K562 (cell line): ENCODE results near the gene DCPS. TPM values are rescaled to one million over a fixed set of nuclear protein-coding genes. Genes with fewer than 3 reads are reported as not detected.

Source experiments
- ATAC-seq: fragments of 200-7000 bp; cut with Tn5 transposase; 3 replicates; pipeline ENCODE4 v1.9.1; 2020; ENCODE audit warnings: moderate library complexity
- BruUV-seq: library from RNA; stranded (reverse); fragments of 400-500 nt; replicated peaks from 2 replicates; lab custom pipeline; 2021; lab: Mats Ljungman, UMichigan
- CTCF ChIA-PET: fragments of 300-600 bp; formaldehyde crosslinking; extraction: SDS; loops from one replicate; lab custom pipeline; 2021; ENCODE audit warnings: low intra/inter-chr PET ratio; lab: Yijun Ruan, JAX
- POLR2A ChIA-PET: fragments of 300-600, 350-650 bp; sonication (Branson Sonifier 250); formaldehyde crosslinking; extraction: SDS; loops from one replicate; lab custom pipeline; 2021; ENCODE audit warnings: antibody characterized with exemption, inconsistent platforms; lab: Yijun Ruan, JAX
- DNase-seq, 4 experiments: peaks; one replicate each; pipeline versions ENCODE4 v3.0.0 to v3.0.0-alpha.2; 2011 to 2018; ENCODE audit warnings: low spot score in 3 of 4, mixed read lengths in 3 of 4; ENCODE audit errors: extremely low read depth in 1 of 4
- FAIRE-seq: peaks from 2 replicates; lab custom pipeline; 2011; peaks lifted over from hg19 to GRCh38; lab: Jason Lieb, UNC
- H2AFZ ChIP-seq: 2 replicates; pipeline ENCODE4 v1.6.0; 2011; ENCODE audit warnings: low read depth, low read length, control low read depth, inconsistent platforms
- H3K27ac ChIP-seq: fragments of 200-600 bp; 3 replicates; pipeline ENCODE4 v1.8.0; 2011; ENCODE audit warnings: low read depth, mild to moderate bottlenecking, control low read depth, inconsistent platforms, low read length, moderate library complexity, mixed read lengths; ENCODE audit errors: extremely low read depth
- H3K27me3 ChIP-seq, 2 experiments: fragments of 300-600 bp in 1 of 2; 2 replicates in 1 of 2; 3 replicates in 1 of 2; pipeline versions ENCODE4 v1.6.0 to v1.8.0; 2011; ENCODE audit warnings: inconsistent platforms in 2 of 2, low read length in 2 of 2, mild to moderate bottlenecking in 1 of 2, mixed read lengths in 1 of 2, moderate library complexity in 1 of 2; ENCODE audit not compliant: control insufficient read depth in 2 of 2, insufficient read depth in 2 of 2
- H3K36me3 ChIP-seq: fragments of 300-600 bp; 3 replicates; pipeline ENCODE4 v1.8.0; 2011; ENCODE audit warnings: mild to moderate bottlenecking, low read length, inconsistent platforms; ENCODE audit not compliant: control insufficient read depth, insufficient read depth
- H3K4me1 ChIP-seq, 2 experiments: fragments of 200-600 bp in 1 of 2; replicated peaks in 1 of 2; 2 replicates in 1 of 2; 3 replicates in 1 of 2; pipeline versions ENCODE4 v1.5.1 to v1.8.0; 2011; ENCODE audit warnings: inconsistent platforms in 2 of 2, low read length in 2 of 2, mild to moderate bottlenecking in 1 of 2, mixed read lengths in 1 of 2, moderate library complexity in 1 of 2; ENCODE audit not compliant: control insufficient read depth in 2 of 2, insufficient read depth in 2 of 2
- H3K4me2 ChIP-seq: 2 replicates; pipeline ENCODE4 v1.6.1; 2011; ENCODE audit warnings: low read length, control low read depth, inconsistent platforms, mixed read lengths; ENCODE audit not compliant: insufficient read depth
- H3K4me3 ChIP-seq: fragments of 200-600 bp; sonication (generic), shearing (Covaris generic); 2 replicates; pipeline ENCODE4 v1.5.1; 2016; ENCODE audit warnings: control low read depth, inconsistent platforms
- H3K79me2 ChIP-seq: fragments of 200-600 bp; 3 replicates; pipeline ENCODE4 v1.8.0; 2011; ENCODE audit warnings: low read length, inconsistent platforms; ENCODE audit not compliant: control insufficient read depth, insufficient read depth
- H3K9ac ChIP-seq, 2 experiments: 2 replicates each; pipeline versions ENCODE4 v1.6.0 to v1.6.1; 2011; ENCODE audit warnings: low read depth in 2 of 2, low read length in 2 of 2, control low read depth in 1 of 2, inconsistent platforms in 1 of 2, mild to moderate bottlenecking in 1 of 2, mixed read lengths in 1 of 2; ENCODE audit not compliant: insufficient read depth in 1 of 2
- H3K9me1 ChIP-seq: one replicate; pipeline ENCODE4 v1.6.0; 2011; ENCODE audit warnings: inconsistent platforms, mild to moderate bottlenecking, low read length, moderate library complexity; ENCODE audit not compliant: control insufficient read depth, insufficient read depth
- H3K9me3 ChIP-seq: replicated peaks from 2 replicates; pipeline ENCODE4 v1.5.1; 2011; ENCODE audit warnings: low read depth, low read length, inconsistent platforms; ENCODE audit not compliant: control insufficient read depth, insufficient read depth
- H4K20me1 ChIP-seq: replicated peaks from 2 replicates; pipeline ENCODE4 v1.6.1; 2011; ENCODE audit warnings: low read length, inconsistent platforms, mixed read lengths; ENCODE audit not compliant: control insufficient read depth, insufficient read depth
- MEF2D ChIP-seq: conservative IDR thresholded peaks from 2 replicates; pipeline ENCODE4 v1.6.1; 2016; ENCODE audit warnings: low read depth, missing genetic modification characterization, missing compliant biosample characterization
- SMAD3 ChIP-seq: fragments of 450-650 bp; formaldehyde crosslinking; conservative IDR thresholded peaks from 2 replicates; pipeline ENCODE4 v1.4.0; 2020; ENCODE audit warnings: mild to moderate bottlenecking
- WGBS: fragments of 100-300 bp; shearing (Covaris generic); methylation state at CpG from one replicate; pipeline ENCODE4 v1.1.6; 2016; ENCODE audit warnings: low coverage, mixed read lengths; ENCODE audit not compliant: insufficient coverage; ENCODE audit errors: missing lambda C conversion rate; 5-methylcytosine and 5-hydroxymethylcytosine counted together
- in situ Hi-C: fragments of 300-500 bp; cut with MboI; formaldehyde crosslinking; loops from 4 replicates; pipeline ENCODE4 v1.15.0; 2018; ENCODE audit warnings: inconsistent platforms, mixed read lengths
- intact Hi-C: fragments of 100-400 bp; cut with micrococcal nuclease; formaldehyde crosslinking; loops from 2 replicates; pipeline ENCODE4 v1.14.2; 2022
- polyA plus RNA-seq, 8 experiments: library from polyadenylated mRNA; depleted of rRNA in 4 of 8; stranded (reverse) in 5 of 8; unstranded in 3 of 8; fragments of >200 nt; fragmentation: Nextera tagmentation in 2 of 8; fragmentation: Illumina TruSeq in 1 of 8; extraction: Ambion mirVana in 2 of 8; extraction: Trizol in 1 of 8; gene quantifications; 2 replicates each; pipeline versions ENCODE4 v1.2.1 to v1.2.3, GENCODE V29; 2011 to 2014; ENCODE audit warnings: inconsistent platforms in 1 of 8, missing spikeins in 1 of 8
- total RNA-seq, 7 experiments: library from RNA; depleted of rRNA in 6 of 7; stranded (reverse); fragments of >200 nt in 6 of 7; fragmentation: Illumina TruSeq in 2 of 7; extraction: Trizol in 2 of 7; gene quantifications; 2 replicates each; pipeline versions ENCODE4 v1.2.1 to v1.2.3, GENCODE V29; 2011 to 2021; ENCODE audit warnings: low replicate concordance in 1 of 7
- TF ChIP-seq, protein P1 (sequence below), 2 experiments: fragments of 450-650 bp; IDR thresholded peaks; 2 replicates each; pipeline ENCODE4 v1.6.1; 2016
- TF ChIP-seq, protein P2 (sequence below): fragments of 450-650 bp; IDR thresholded peaks from one replicate; pipeline ENCODE4 v1.6.1; 2018; ENCODE audit warnings: mild to moderate bottlenecking, moderate library complexity; ENCODE audit not compliant: partially characterized antibody
- TF ChIP-seq, protein P3 (sequence below): fragments of 450-650 bp; formaldehyde crosslinking; IDR thresholded peaks from 2 replicates; pipeline ENCODE4 v1.4.0; 2020; ENCODE audit warnings: mild to moderate bottlenecking

Gene DCPS
- total and polyA plus RNA-seq, 9 of the 15 experiments (the other 6 are each of a cell fraction or from before 2014, with no cell fraction given): 8.7 to 38.1 (median 17.9) TPM

DNA sequence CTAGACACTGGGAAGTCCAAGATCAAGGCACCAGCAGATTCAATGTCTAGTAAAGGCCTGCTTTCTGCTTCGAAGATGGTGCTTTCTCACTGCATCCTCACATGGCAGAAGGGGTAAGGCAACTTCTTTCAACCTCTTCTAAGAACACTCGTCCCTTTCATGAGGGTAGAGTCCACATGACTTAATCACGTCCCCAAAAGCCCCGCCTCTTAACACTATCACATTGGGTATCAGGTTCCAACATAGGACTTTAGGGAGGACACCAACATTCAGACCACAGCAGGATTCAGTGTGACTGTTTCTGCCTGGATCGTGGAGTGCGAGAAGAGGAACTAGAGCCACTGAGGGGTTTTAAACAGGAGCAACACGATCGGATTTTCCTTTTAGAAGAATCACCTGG is 24.7 kb upstream of the DCPS start:
- ChIA-PET POLR2A (interaction anchor here (1.5 kb wide), 1 partner anchor 10 kb away, joined by 5 read pairs; the partner anchor contains the start of genes FOXRED1 and SRPRA), CTCF (no interaction called here)
- no peak overlapping the region for H3K4me3 ChIP-seq
- in situ Hi-C loops: no loop called here
- intact Hi-C loops: no loop called here
- H3K27me3 ChIP-seq: no peaks in the 10 kb centered on the region
- no peak overlapping the region for H3K9ac ChIP-seq
- FAIRE-seq: peak; percentile 19
- peaks cover 36% of the 10 kb centered on the region; the same call in 2 of the 3 replicates for H3K36me3 ChIP-seq
- H3K79me2 ChIP-seq: no peaks in the 10 kb centered on the region; the same call in 2 of the 3 replicates
- no peak overlapping the region for H3K27ac ChIP-seq
- H3K4me2 ChIP-seq: no peak overlapping the region
- peak in 1 of 4 experiments; percentile 59 for DNase-seq
- H3K9me3 ChIP-seq: no peaks in the 10 kb centered on the region
- BruUV-seq: no TSS peak
- H4K20me1 ChIP-seq: no peaks in the 10 kb centered on the region; the same call in 1 of the 2 replicates
- peaks cover 14 to 24% of the 10 kb centered on the region in 2 experiments; a peak in 4 of 5 replicates for H3K4me1 ChIP-seq
- 17% methylated on average over 8 of the region's 8 CpGs for WGBS
- peak; percentile 38 for ATAC-seq
- no peaks in the 10 kb centered on the region for H3K9me1 ChIP-seq
- TF ChIP-seq, protein P1, sequence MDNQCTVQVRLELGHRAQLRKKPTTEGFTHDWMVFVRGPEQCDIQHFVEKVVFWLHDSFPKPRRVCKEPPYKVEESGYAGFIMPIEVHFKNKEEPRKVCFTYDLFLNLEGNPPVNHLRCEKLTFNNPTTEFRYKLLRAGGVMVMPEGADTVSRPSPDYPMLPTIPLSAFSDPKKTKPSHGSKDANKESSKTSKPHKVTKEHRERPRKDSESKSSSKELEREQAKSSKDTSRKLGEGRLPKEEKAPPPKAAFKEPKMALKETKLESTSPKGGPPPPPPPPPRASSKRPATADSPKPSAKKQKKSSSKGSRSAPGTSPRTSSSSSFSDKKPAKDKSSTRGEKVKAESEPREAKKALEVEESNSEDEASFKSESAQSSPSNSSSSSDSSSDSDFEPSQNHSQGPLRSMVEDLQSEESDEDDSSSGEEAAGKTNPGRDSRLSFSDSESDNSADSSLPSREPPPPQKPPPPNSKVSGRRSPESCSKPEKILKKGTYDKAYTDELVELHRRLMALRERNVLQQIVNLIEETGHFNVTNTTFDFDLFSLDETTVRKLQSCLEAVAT (IDR thresholded peaks at IDR 0.05): 0 out of 4 replicates have a peak, but pooled peaks of 1 of the 2 experiments have one; percentile 46
- TF ChIP-seq SMAD3 (no peak), MEF2D (no peak)
- TF ChIP-seq, protein P2, sequence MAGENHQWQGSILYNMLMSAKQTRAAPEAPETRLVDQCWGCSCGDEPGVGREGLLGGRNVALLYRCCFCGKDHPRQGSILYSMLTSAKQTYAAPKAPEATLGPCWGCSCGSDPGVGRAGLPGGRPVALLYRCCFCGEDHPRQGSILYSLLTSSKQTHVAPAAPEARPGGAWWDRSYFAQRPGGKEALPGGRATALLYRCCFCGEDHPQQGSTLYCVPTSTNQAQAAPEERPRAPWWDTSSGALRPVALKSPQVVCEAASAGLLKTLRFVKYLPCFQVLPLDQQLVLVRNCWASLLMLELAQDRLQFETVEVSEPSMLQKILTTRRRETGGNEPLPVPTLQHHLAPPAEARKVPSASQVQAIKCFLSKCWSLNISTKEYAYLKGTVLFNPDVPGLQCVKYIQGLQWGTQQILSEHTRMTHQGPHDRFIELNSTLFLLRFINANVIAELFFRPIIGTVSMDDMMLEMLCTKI: no peak
- TF ChIP-seq, protein P3, sequence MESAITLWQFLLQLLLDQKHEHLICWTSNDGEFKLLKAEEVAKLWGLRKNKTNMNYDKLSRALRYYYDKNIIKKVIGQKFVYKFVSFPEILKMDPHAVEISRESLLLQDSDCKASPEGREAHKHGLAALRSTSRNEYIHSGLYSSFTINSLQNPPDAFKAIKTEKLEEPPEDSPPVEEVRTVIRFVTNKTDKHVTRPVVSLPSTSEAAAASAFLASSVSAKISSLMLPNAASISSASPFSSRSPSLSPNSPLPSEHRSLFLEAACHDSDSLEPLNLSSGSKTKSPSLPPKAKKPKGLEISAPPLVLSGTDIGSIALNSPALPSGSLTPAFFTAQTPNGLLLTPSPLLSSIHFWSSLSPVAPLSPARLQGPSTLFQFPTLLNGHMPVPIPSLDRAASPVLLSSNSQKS (CRISPR knock-in tag): no peak
- H2AFZ ChIP-seq: no peak overlapping the region
